Endothelial cell of umbilical vein (primary cell): ENCODE data around the gene GABPB1. TPM values are rescaled to one million over a fixed set of nuclear protein-coding genes. Genes with fewer than 3 reads are reported as not detected.
"Not testable (repeated sequence)": the region's sequence is repeated elsewhere in the genome, so short reads cannot be mapped to it uniquely, and the experiment has no call there.

Source experiments
- BruUV-seq: library from RNA; stranded (reverse); fragments of 400-500 nt; replicated peaks from 2 replicates; lab custom pipeline; 2021; lab: Mats Ljungman, UMichigan
- CTCF ChIA-PET: fragments of 300-600, 350-600 bp; sonication (Branson Sonifier 250); formaldehyde crosslinking; loops from one replicate; lab custom pipeline; 2021; ENCODE audit warnings: antibody characterized with exemption, inconsistent platforms; lab: Charles Lee
- POLR2A ChIA-PET: fragments of 300-600, 350-600 bp; sonication (Branson Sonifier 250); formaldehyde crosslinking; loops from one replicate; lab custom pipeline; 2021; ENCODE audit warnings: antibody characterized with exemption, inconsistent platforms; lab: Charles Lee
- DNase-seq: peaks from one replicate; pipeline ENCODE4 v3.0.0-alpha.2; 2011; ENCODE audit warnings: low read depth, low spot score
- FAIRE-seq: peaks from 2 replicates; lab custom pipeline; 2011; peaks lifted over from hg19 to GRCh38; lab: Jason Lieb, UNC
- H2AFZ ChIP-seq: 2 replicates; pipeline ENCODE4 v1.6.0; 2012; ENCODE audit warnings: low read depth, low read length, control low read depth, inconsistent platforms
- H3K27ac ChIP-seq: 2 replicates; pipeline ENCODE4 v1.5.1; 2011; ENCODE audit warnings: low read depth, mild to moderate bottlenecking, control low read depth, low read length, moderate library complexity; ENCODE audit not compliant: insufficient read depth
- H3K27me3 ChIP-seq, 2 experiments: 2 replicates each; pipeline versions ENCODE4 v1.6.0 to v1.6.1; 2011; ENCODE audit warnings: low read length in 2 of 2, mixed read lengths in 1 of 2; ENCODE audit not compliant: control insufficient read depth in 2 of 2, insufficient read depth in 2 of 2
- H3K36me3 ChIP-seq, 2 experiments: 2 replicates in 1 of 2; 3 replicates in 1 of 2; pipeline ENCODE4 v1.5.1; 2011; ENCODE audit warnings: low read length in 2 of 2, mild to moderate bottlenecking in 1 of 2, moderate library complexity in 1 of 2; ENCODE audit not compliant: control insufficient read depth in 2 of 2, insufficient read depth in 2 of 2; ENCODE audit errors: extremely low read depth in 1 of 2
- H3K4me1 ChIP-seq: 3 replicates; pipeline ENCODE4 v1.5.1; 2011; ENCODE audit warnings: mild to moderate bottlenecking, low read length; ENCODE audit not compliant: control insufficient read depth, insufficient read depth; ENCODE audit errors: extremely low read depth
- H3K4me2 ChIP-seq: 2 replicates; pipeline ENCODE4 v1.6.1; 2011; ENCODE audit warnings: low read length, control low read depth, mixed read lengths; ENCODE audit not compliant: insufficient read depth
- H3K4me3 ChIP-seq, 3 experiments: fragments of 200-600 bp in 1 of 3; sonication (generic), shearing (Covaris generic) in 1 of 3; replicated peaks in 1 of 3; 2 replicates each; pipeline ENCODE4 v1.5.1; 2011 to 2016; ENCODE audit warnings: control low read depth in 3 of 3, low read length in 3 of 3, mild to moderate bottlenecking in 2 of 3, inconsistent platforms in 1 of 3, low read depth in 1 of 3, moderate library complexity in 1 of 3; ENCODE audit not compliant: insufficient read depth in 1 of 3
- H3K79me2 ChIP-seq: 2 replicates; pipeline ENCODE4 v1.6.0; 2012; ENCODE audit warnings: low read length, inconsistent platforms; ENCODE audit not compliant: control insufficient read depth, insufficient read depth
- H3K9ac ChIP-seq: replicated peaks from 2 replicates; pipeline ENCODE3; 2011; ENCODE audit warnings: low read length, control low read depth; ENCODE audit not compliant: insufficient read depth; ENCODE audit errors: extremely low read depth
- H3K9me1 ChIP-seq: replicated peaks from 3 replicates; pipeline ENCODE4 v1.6.0; 2011; ENCODE audit warnings: mild to moderate bottlenecking, low read length; ENCODE audit not compliant: control insufficient read depth, insufficient read depth; ENCODE audit errors: extremely low read depth
- H3K9me3 ChIP-seq: replicated peaks from 2 replicates; pipeline ENCODE4 v1.5.1; 2012; ENCODE audit warnings: low read length, inconsistent platforms; ENCODE audit not compliant: control insufficient read depth, insufficient read depth
- H4K20me1 ChIP-seq: replicated peaks from 2 replicates; pipeline ENCODE3; 2011; ENCODE audit warnings: mild to moderate bottlenecking, low read length; ENCODE audit not compliant: control insufficient read depth, insufficient read depth; ENCODE audit errors: extremely low read depth
- CTCF ChIP-seq, 2 donors: IDR thresholded peaks; 1 replicate in 1 of 2; 2 replicates in 1 of 2; pipeline ENCODE4 v1.5.1; 2011; ENCODE audit warnings: low read length in 2 of 2, mild to moderate bottlenecking in 2 of 2, moderate library complexity in 2 of 2, control low read depth in 1 of 2, inconsistent platforms in 1 of 2, low read depth in 1 of 2; ENCODE audit not compliant: insufficient read depth in 1 of 2; ENCODE audit errors: extremely low read depth in 1 of 2
- EZH2 ChIP-seq: IDR thresholded peaks from 2 replicates; pipeline ENCODE4 v1.6.1; 2012; ENCODE audit warnings: borderline replicate concordance, low read depth, mild to moderate bottlenecking, moderate library complexity, low read length, inconsistent platforms; ENCODE audit not compliant: severe bottlenecking
- FOS ChIP-seq: IDR thresholded peaks from 2 replicates; pipeline ENCODE4 v1.6.1; 2011; ENCODE audit warnings: mild to moderate bottlenecking, low read length, moderate library complexity, borderline replicate concordance; ENCODE audit not compliant: insufficient read depth
- GATA2 ChIP-seq: IDR thresholded peaks from 2 replicates; pipeline ENCODE4 v1.7.0; 2011; ENCODE audit warnings: low read depth, mild to moderate bottlenecking, moderate library complexity, mixed read lengths, low read length; ENCODE audit not compliant: insufficient read length, insufficient read depth
- JUN ChIP-seq: IDR thresholded peaks from 2 replicates; pipeline ENCODE4 v1.6.1; 2011; ENCODE audit warnings: borderline replicate concordance, low read depth; ENCODE audit not compliant: insufficient read length, insufficient read depth
- POLR2A ChIP-seq: IDR thresholded peaks from 2 replicates; pipeline ENCODE4 v1.6.1; 2012; ENCODE audit warnings: low read depth, mild to moderate bottlenecking, control low read depth, low read length
- POLR2AphosphoS5 ChIP-seq: IDR thresholded peaks from 2 replicates; pipeline ENCODE4 v1.6.1; 2012; ENCODE audit warnings: low read depth, mild to moderate bottlenecking, control low read depth, low read length, moderate library complexity; ENCODE audit not compliant: insufficient read depth
- dilution Hi-C: fragments of 300-500 bp; cut with MboI; formaldehyde crosslinking; loops from one replicate; pipeline ENCODE4 v1.15.0; 2019; ENCODE audit warnings: low sequenced_read_pairs; ENCODE audit not compliant: extremely low pct_ligation_motif_present
- intact Hi-C: fragments of 100-400 bp; cut with micrococcal nuclease; formaldehyde crosslinking; loops from one replicate; pipeline ENCODE4 v1.10.0; 2022
- polyA plus RNA-seq, 4 experiments: library from polyadenylated mRNA; depleted of rRNA in 3 of 4; stranded (reverse) in 3 of 4; unstranded in 1 of 4; fragments of >200 nt; gene quantifications; 2 replicates each; pipeline versions ENCODE4 v1.2.1 to v1.2.3, GENCODE V29; 2011 to 2012; ENCODE audit warnings: missing spikeins in 1 of 4
- total RNA-seq: library from RNA; stranded (reverse); gene quantifications from 2 replicates; pipeline ENCODE4 v1.2.3, GENCODE V29; 2021

GABPB1 gene
- total and polyA plus RNA-seq, 2 donors (not counting 3 experiments of a cell fraction or from before 2014, with no cell fraction given), result 42.3 to 59.7 TPM

- DNase-seq (no peak), FAIRE-seq (no peak)
These were observed 25.1 kb upstream of the GABPB1 start for GRCh38 chr15:50380089-50380488.

GRCh38 chr15:50379413-50379812 is 24.4 kb upstream of the GABPB1 start:
- POLR2A ChIA-PET, H3K27ac ChIP-seq, H3K9me3 ChIP-seq, H2AFZ ChIP-seq, H3K4me3 ChIP-seq, H3K27me3 ChIP-seq, BruUV-seq, H4K20me1 ChIP-seq, dilution Hi-C loops, H3K4me1 ChIP-seq, intact Hi-C loops, H3K79me2 ChIP-seq, H3K9me1 ChIP-seq, FAIRE-seq, H3K9ac ChIP-seq, DNase-seq, H3K4me2 ChIP-seq, H3K36me3 ChIP-seq, CTCF ChIA-PET: not testable (repeated sequence)

More at GRCh38 chr15:50380089-50380488, 25.1 kb upstream of the GABPB1 start:
- dilution Hi-C loops (no loop called here), intact Hi-C loops (no loop called here)
- Histone ChIP-seq H3K9me3 (no peaks in the 10 kb centered on the region), H3K9me1 (no peaks in the 10 kb centered on the region), H3K4me3 (no peak overlapping the region), H3K27ac (no peak overlapping the region), H3K9ac (no peak overlapping the region), H2AFZ (no peak overlapping the region), H4K20me1 (no peaks in the 10 kb centered on the region), H3K36me3 (no peaks in the 10 kb centered on the region), H3K4me1 (no peaks in the 10 kb centered on the region), H3K27me3 (no peaks in the 10 kb centered on the region), H3K79me2 (no peaks in the 10 kb centered on the region), H3K4me2 (no peak overlapping the region)
- ChIA-PET CTCF (no interaction called here), POLR2A (no interaction called here)
- BruUV-seq, result no TSS peak
- TF ChIP-seq POLR2A (no peak), POLR2AphosphoS5 (no peak), CTCF (IDR thresholded peaks at IDR 0.05; ENCODE audit: extremely low read depth in 1 of 2, insufficient read depth in 1 of 2, low read depth in 1 of 2, low read length in 2 of 2) (no peak), EZH2 (no peak), GATA2 (no peak), FOS (no peak), JUN (no peak)
